Renal cortex interstitium (tissue), 15 donors: ENCODE measurements around the gene GAGE12F. TPM values are rescaled to one million over a fixed set of nuclear protein-coding genes. Genes with fewer than 3 reads are reported as not detected.
"Not testable (repeated sequence)": the region's sequence is repeated elsewhere in the genome, so short reads cannot be mapped to it uniquely, and the experiment has no call there.

Experiments
- DNase-seq, 11 donors: peaks; one replicate each; pipeline ENCODE4 v3.0.0-alpha.2; 2013; ENCODE audit warnings: low read depth in 9 of 11, low spot score in 4 of 11; ENCODE audit errors: extremely low read depth in 1 of 11
- long read RNA-seq, 16 experiments: transcript quantifications; one replicate each; lab custom pipeline, GENCODE V29; 2026
- polyA plus RNA-seq, 3 donors: library from polyadenylated mRNA; unstranded; fragments of 120-200 nt; gene quantifications; one replicate each; pipeline ENCODE4 v1.2.1, GENCODE V29; 2013; ENCODE audit not compliant: insufficient read length in 3 of 3

GAGE12F gene, protein sequence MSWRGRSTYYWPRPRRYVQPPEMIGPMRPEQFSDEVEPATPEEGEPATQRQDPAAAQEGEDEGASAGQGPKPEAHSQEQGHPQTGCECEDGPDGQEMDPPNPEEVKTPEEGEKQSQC
- not detected for polyA plus RNA-seq
- long read RNA-seq, donor 1, result 0 reads
- long read RNA-seq, donor 2, result 0 reads
- long read RNA-seq, donor 3, result 0 reads
- long read RNA-seq, donor 4, result 0 reads
- long read RNA-seq, donor 5, result 0 reads
- long read RNA-seq, donor 6, result 0 reads
- long read RNA-seq, donor 7, result 0 reads
- long read RNA-seq, donor 8, result 0 reads
- long read RNA-seq, donor 9, result 0 reads
- long read RNA-seq, donor 10, result 0 reads
- long read RNA-seq, donor 11, result 0 reads
- long read RNA-seq, donor 12, result 0 reads
- long read RNA-seq, donor 13, result 0 reads
- long read RNA-seq, donor 14, result 0 reads
- long read RNA-seq, donor 15, result 0 reads
- long read RNA-seq, donor 16, result 0 reads

DNA sequence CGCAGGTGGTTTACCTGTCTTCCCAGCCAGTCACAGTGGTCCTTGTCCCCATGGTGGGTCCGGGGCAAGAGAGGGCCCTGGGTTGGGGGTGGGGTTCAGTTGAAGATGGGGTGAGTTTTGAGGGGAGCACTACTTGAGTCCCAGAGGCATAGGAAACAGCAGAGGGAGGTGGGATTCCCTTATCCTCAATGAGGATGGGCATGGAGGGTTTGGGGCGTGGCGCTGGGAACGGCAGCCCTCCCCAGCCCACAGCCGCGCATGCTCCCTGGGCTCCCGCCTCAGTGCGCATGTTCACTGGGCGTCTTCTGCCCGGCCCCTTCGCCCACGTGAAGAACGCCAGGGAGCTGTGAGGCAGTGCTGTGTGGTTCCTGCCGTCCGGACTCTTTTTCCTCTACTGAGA is at the start of gene GAGE12F:
Gene GAGE12F, plus strand, starts transcription at position 301 of the 400 bp plus-strand sequence. CDS start 1,155 bp downstream, outside the sequence.
- DNase-seq, result not testable (repeated sequence)

DNA sequence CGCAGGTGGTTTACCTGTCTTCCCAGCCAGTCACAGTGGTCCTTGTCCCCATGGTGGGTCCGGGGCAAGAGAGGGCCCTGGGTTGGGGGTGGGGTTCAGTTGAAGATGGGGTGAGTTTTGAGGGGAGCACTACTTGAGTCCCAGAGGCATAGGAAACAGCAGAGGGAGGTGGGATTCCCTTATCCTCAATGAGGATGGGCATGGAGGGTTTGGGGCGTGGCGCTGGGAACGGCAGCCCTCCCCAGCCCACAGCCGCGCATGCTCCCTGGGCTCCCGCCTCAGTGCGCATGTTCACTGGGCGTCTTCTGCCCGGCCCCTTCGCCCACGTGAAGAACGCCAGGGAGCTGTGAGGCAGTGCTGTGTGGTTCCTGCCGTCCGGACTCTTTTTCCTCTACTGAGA is 28.8 kb upstream of the GAGE12F start, which contains the start of gene GAGE12C:
Gene GAGE12C, plus strand, starts transcription at position 301 of the 400 bp plus-strand sequence. CDS start 1,155 bp downstream, outside the sequence.
- DNase-seq, result not testable (repeated sequence)

DNA sequence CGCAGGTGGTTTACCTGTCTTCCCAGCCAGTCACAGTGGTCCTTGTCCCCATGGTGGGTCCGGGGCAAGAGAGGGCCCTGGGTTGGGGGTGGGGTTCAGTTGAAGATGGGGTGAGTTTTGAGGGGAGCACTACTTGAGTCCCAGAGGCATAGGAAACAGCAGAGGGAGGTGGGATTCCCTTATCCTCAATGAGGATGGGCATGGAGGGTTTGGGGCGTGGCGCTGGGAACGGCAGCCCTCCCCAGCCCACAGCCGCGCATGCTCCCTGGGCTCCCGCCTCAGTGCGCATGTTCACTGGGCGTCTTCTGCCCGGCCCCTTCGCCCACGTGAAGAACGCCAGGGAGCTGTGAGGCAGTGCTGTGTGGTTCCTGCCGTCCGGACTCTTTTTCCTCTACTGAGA is 19.2 kb upstream of the GAGE12F start, which contains the start of gene GAGE12D:
Gene GAGE12D, plus strand, starts transcription at position 301 of the 400 bp plus-strand sequence. CDS start 1,155 bp downstream, outside the sequence.
- not testable (repeated sequence) for DNase-seq

DNA sequence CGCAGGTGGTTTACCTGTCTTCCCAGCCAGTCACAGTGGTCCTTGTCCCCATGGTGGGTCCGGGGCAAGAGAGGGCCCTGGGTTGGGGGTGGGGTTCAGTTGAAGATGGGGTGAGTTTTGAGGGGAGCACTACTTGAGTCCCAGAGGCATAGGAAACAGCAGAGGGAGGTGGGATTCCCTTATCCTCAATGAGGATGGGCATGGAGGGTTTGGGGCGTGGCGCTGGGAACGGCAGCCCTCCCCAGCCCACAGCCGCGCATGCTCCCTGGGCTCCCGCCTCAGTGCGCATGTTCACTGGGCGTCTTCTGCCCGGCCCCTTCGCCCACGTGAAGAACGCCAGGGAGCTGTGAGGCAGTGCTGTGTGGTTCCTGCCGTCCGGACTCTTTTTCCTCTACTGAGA is 9.7 kb upstream of the GAGE12F start, which contains the start of gene GAGE12E:
Gene GAGE12E, plus strand, starts transcription at position 301 of the 400 bp plus-strand sequence. CDS start 1,155 bp downstream, outside the sequence.
- not testable (repeated sequence) for DNase-seq

DNA sequence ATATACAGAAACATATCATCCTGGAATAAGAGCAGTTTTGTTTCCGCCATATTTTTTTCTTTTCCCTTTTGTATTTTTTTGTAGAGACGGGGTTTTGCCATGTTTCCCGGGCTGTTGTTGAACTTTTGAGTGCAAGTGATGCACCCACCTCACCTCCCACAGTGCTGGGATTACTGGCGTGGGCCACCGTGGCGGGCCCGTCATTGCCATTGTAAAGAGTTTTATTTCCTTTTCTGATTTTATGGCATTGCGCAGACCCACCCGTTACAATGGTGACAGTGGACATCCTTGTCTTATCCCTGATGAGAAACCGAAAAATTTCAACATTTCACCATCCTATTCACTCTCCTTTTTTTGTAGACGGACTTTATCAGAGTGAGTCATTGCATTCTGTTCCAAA is 8.1 kb downstream of the GAGE12F start:
- DNase-seq, result not testable (repeated sequence)

DNA sequence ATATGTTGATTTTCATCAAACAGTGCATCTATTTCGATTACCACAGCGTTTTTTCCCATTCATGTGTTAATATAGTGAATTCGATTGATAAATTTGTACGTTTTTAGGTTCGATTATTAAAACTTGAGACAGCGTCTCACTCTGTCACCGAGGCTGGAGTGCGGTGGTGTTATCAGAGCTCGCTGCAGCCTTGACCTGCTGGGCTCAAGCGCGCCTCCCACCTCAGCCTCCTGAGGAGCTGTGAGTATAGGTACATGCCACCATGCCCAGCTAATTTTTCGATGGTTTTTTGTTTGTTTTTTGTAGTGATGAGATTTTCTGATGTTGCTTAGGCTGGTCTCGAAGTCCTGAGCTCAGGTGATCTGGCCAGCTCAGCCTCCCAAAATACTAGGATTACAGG is 8.5 kb downstream of the GAGE12F start:
- DNase-seq, result not testable (repeated sequence)

DNA sequence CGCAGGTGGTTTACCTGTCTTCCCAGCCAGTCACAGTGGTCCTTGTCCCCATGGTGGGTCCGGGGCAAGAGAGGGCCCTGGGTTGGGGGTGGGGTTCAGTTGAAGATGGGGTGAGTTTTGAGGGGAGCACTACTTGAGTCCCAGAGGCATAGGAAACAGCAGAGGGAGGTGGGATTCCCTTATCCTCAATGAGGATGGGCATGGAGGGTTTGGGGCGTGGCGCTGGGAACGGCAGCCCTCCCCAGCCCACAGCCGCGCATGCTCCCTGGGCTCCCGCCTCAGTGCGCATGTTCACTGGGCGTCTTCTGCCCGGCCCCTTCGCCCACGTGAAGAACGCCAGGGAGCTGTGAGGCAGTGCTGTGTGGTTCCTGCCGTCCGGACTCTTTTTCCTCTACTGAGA is 9.5 kb downstream of the GAGE12F start, which contains the start of gene GAGE12G:
Gene GAGE12G, plus strand, starts transcription at position 301 of the 400 bp plus-strand sequence. CDS start 1,155 bp downstream, outside the sequence.
- not testable (repeated sequence) for DNase-seq

DNA sequence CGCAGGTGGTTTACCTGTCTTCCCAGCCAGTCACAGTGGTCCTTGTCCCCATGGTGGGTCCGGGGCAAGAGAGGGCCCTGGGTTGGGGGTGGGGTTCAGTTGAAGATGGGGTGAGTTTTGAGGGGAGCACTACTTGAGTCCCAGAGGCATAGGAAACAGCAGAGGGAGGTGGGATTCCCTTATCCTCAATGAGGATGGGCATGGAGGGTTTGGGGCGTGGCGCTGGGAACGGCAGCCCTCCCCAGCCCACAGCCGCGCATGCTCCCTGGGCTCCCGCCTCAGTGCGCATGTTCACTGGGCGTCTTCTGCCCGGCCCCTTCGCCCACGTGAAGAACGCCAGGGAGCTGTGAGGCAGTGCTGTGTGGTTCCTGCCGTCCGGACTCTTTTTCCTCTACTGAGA is 19.0 kb downstream of the GAGE12F start, which contains the start of gene GAGE12H:
Gene GAGE12H, plus strand, starts transcription at position 301 of the 400 bp plus-strand sequence. CDS start 1,155 bp downstream, outside the sequence.
- not testable (repeated sequence) for DNase-seq

DNA sequence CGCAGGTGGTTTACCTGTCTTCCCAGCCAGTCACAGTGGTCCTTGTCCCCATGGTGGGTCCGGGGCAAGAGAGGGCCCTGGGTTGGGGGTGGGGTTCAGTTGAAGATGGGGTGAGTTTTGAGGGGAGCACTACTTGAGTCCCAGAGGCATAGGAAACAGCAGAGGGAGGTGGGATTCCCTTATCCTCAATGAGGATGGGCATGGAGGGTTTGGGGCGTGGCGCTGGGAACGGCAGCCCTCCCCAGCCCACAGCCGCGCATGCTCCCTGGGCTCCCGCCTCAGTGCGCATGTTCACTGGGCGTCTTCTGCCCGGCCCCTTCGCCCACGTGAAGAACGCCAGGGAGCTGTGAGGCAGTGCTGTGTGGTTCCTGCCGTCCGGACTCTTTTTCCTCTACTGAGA is 28.6 kb downstream of the GAGE12F start, which contains the start of gene GAGE2A:
Gene GAGE2A, plus strand, starts transcription at position 301 of the 400 bp plus-strand sequence. CDS start 1,155 bp downstream, outside the sequence.
- DNase-seq, result not testable (repeated sequence)

DNA sequence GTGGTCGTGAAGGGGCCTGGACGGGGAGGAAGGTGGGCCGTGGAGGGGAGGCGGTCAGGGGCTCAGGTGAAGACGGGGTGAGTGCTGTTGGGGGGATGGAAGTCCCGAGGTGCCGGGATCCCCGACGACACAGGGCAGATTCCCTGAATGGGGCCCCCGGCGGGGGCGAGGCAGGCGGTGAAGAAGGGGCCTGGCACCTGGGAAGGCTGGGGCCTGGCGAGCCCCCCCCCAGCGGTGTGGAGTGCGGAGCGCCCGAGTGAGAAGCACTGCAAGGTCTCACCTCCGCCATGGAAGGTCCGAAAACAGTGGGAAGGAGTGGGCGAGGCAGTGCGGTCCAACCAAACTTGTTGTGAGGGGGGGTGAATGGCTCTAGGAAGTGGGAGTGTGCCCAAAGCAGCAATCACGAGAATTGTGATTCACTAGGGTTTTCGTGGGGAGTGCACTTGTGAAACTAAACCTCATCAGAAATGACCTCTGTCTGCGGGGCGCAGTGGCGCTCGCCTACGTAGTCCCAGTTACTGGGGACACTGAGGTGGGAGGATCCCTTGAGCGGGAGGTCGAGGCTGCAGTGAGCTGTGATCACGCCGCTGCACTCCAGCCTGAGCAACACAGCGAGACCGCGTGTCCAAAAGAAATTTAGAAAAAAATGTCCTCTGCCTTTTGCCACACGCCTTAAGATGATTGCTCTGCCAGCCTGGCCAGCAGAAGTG is 29.3 kb downstream of the GAGE12F start:
- not testable (repeated sequence) for DNase-seq

DNA sequence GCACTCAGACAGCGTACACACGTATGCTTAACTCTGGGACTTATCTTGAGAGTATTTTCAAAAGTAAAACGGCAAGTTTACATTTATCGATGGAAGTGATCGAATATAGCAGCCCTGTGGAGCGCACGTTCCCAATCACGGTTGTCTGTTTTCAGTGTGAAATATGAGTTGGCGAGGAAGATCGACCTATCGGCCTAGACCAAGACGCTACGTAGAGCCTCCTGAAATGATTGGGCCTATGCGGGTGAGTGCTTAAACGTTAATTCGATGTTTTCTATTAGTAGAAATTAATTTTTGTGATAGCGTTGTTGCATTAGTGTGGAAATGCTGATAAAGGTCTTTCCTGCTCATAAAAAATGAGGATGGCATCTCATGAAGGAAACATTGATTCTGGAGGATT is 29.8 kb downstream of the GAGE12F start:
- DNase-seq, result not testable (repeated sequence)

DNA sequence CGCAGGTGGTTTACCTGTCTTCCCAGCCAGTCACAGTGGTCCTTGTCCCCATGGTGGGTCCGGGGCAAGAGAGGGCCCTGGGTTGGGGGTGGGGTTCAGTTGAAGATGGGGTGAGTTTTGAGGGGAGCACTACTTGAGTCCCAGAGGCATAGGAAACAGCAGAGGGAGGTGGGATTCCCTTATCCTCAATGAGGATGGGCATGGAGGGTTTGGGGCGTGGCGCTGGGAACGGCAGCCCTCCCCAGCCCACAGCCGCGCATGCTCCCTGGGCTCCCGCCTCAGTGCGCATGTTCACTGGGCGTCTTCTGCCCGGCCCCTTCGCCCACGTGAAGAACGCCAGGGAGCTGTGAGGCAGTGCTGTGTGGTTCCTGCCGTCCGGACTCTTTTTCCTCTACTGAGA is 38.1 kb downstream of the GAGE12F start, which contains the start of gene GAGE1:
Gene GAGE1, plus strand, starts transcription at position 301 of the 400 bp plus-strand sequence. CDS start 1,155 bp downstream, outside the sequence.
- not testable (repeated sequence) for DNase-seq

DNA sequence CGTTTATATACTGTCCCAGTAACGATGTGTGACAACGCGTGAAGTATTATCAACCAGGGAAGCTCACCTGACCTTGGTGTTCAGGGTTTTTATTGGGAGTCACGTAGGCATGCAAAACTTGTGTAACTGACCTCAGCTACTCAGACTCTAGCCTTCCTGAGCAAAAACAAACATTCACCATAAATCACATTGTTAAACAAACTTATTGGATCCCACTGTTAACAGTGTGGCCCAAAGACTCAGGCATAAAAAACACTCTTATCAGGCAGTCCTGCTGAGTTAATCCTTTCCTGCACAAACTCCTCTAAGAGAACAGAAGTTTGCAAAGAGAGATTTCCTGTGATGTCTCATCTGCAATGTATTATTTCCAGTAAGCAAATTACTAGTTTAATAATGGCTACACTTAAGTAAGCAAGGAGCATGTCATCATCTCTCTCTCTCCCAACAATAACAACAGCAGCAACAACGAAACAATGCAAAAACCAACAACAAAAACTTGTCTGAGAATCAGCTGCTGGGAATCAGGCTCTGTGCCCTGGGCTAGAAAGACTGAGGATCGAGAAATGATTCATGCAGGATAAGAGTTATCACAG is 50.2 kb downstream of the GAGE12F start:
- DNase-seq, result no peak

Other genes starting within 250 kb of the GAGE12F start
- gene GAGE12J, start 238.8 kb upstream of the GAGE12F start, polyA plus RNA-seq, result not detected
- gene GAGE13, start 229.3 kb upstream of the GAGE12F start, polyA plus RNA-seq, result not detected
- not detected for gene GAGE12C, start 28.7 kb upstream of the GAGE12F start, polyA plus RNA-seq
- not detected for gene GAGE12D, start 19.1 kb upstream of the GAGE12F start, polyA plus RNA-seq
- gene GAGE12E, start 9.6 kb upstream of the GAGE12F start, polyA plus RNA-seq, result not detected
- gene GAGE12G, start 9.6 kb downstream of the GAGE12F start, polyA plus RNA-seq, result not detected
- not detected for gene GAGE12H, start 19.1 kb downstream of the GAGE12F start, polyA plus RNA-seq
- gene GAGE2A, start 28.7 kb downstream of the GAGE12F start, polyA plus RNA-seq, result not detected
- not detected for gene GAGE1, start 38.2 kb downstream of the GAGE12F start, polyA plus RNA-seq
- not detected for gene PAGE1, start 135.1 kb downstream of the GAGE12F start, polyA plus RNA-seq